Measurements from ENCODE around the gene TULP4.

GRCh38 chr6:158507174-158507573, 194.9 kb downstream of the TULP4 start:
- TF ChIP-seq, protein P1, sequence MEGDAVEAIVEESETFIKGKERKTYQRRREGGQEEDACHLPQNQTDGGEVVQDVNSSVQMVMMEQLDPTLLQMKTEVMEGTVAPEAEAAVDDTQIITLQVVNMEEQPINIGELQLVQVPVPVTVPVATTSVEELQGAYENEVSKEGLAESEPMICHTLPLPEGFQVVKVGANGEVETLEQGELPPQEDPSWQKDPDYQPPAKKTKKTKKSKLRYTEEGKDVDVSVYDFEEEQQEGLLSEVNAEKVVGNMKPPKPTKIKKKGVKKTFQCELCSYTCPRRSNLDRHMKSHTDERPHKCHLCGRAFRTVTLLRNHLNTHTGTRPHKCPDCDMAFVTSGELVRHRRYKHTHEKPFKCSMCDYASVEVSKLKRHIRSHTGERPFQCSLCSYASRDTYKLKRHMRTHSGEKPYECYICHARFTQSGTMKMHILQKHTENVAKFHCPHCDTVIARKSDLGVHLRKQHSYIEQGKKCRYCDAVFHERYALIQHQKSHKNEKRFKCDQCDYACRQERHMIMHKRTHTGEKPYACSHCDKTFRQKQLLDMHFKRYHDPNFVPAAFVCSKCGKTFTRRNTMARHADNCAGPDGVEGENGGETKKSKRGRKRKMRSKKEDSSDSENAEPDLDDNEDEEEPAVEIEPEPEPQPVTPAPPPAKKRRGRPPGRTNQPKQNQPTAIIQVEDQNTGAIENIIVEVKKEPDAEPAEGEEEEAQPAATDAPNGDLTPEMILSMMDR (IDR thresholded peaks at IDR 0.05) = no peak
- TF ChIP-seq POLR2AphosphoS5 (IDR thresholded peaks at IDR 0.05) = no peak
- no peak for TF ChIP-seq POLR2A (IDR thresholded peaks at IDR 0.05; ENCODE audit: low read depth)
- TF ChIP-seq EP300 (IDR thresholded peaks at IDR 0.05) = no peak
